HCEC 1CT (cell line): ENCODE data around the gene ZNF292.
A peak's percentile ranks its signal among the peaks of the same experiment; 100 is the strongest.
"Not testable (repeated sequence)": the region's sequence is repeated elsewhere in the genome, so short reads cannot be mapped to it uniquely, and the experiment has no call there.

Experiments used
- DNase-seq: peaks from one replicate; pipeline ENCODE4 v3.0.0-alpha.2; 2017

Gene ZNF292

DNA sequence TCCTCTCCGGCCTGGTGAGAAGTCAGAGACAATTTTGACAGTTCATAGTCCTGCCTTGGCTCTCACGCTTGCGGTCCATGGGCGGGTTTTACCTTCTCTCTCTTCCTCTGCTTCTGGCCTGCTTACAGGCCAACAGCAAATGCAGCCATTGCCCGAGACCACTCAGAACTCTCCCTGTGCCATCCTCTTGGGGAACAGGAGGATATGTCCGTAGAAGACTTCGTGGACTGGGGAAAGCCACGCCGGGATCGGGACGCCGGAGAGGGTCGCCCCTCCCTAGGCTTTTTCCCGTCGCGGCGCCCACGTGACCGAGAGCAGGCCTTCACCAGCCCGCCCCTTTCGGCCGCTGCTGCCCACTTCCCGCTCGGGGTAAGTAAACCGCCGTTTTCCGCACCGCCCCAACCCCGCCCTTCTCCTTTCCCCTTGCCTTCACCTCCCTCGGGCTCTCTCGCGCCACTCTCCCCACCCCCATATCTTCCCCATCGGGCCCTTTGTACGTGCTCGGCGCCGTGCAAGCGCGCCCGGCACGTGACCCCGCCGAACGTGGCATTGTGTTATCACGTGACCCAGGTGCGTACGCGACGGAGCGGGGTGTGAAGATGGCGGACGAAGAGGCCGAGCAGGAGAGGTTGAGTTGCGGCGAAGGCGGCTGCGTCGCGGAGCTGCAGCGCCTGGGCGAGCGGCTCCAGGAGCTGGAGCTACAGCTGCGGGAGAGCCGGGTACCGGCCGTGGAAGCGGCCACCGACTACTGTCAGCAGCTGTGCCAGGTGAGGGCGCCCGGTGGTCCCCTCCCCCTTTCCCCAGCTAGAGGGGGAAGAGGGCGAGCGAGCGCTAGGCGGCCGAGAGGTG is at the start of gene ZNF292:
Gene ZNF292, plus strand, starts transcription at position 573 of the 849 bp plus-strand sequence. Its CDS starts 27 bp downstream, at position 600.
- peak; percentile 96 for DNase-seq

DNA sequence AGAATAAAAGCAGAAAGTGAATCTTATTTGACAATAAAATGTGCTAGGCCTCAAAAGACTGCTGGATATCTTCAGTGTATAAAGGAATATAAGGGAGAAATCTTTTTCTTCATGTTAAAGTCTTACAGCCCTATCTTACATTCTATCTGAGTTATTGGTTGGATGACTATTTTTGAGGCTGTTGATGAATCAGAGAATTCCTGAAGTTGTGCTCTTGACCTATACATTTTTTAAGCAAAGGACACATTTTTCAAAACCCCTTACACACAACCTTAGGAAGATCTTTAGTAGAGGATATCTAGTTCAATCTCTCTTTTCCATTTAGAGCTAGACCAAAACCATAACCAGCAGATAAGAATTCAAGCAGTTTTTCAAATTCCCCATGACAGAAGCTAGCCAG is 49.5 kb upstream of the ZNF292 start:
- DNase-seq, result peak; percentile 77

DNA sequence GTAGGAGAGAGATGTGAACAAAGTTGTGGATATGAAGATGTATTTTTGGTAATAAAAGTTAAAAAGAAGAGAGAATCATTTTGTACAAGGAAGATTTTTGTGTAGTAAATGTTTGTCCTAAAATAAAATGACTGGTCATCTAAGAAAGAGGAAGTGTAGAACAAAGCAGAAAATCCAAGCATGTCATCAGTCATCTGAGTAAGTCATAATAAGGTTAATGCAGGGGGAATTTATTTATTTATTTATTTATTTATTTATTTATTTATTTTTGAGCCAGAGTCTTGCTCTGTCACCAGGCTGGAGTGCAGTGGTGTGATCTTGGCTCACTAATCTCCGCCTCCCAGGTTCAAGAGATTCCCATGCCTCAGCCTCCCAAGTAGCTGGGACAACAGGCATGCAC is 44.7 kb upstream of the ZNF292 start:
- no peak for DNase-seq

DNA sequence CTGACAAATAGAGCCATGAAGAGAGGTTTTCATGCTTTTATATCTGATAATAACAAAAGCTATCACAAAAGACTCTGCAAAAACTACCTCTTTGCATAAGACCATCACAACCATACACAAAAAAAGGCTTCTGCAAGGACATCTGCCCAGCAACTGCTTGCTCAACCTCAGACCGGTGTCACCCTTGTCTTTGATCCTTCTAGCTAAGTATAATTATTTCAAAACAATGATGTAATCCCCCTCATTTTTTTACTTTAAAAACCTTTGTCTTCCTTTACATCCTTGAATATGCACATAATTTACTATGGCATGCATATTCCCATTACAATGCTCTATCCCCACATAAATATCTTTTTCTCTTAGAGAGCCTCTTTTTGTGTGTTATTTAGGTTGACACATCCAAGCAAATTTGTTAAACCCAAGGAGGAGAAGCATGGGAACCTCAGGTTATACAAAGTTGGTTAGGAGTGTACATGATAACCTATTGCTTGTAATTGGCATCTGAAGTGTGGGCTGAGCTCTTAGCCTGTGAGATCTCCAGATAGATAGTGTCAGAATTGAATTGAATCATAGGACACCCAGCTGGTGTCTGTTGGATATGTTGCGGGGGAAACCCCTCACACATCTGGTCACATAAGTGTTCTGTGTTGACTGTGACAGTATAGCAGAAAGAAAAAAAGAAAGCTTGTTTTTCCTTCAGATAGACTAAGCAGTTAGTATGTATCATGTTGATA is 39.8 kb upstream of the ZNF292 start:
- DNase-seq, result no peak

DNA sequence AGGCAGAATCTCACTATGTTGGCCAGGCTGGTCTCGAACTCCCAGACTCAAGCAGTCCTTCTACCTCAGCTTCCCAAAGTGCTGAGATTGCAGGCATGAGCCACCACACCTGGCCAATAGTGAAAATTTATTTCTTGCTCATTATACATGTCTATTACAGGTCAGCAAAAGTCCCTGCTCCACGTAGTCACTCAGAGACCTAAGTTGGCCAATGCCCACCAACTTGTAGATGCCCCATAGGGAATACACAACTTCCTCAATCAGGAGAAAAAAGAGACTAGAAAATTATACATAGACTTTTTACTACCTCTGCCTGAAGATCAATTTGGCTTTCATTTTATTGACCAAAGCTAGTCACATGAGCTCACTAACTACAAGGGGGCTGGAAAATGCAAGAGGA is 38.4 kb upstream of the ZNF292 start:
- no peak for DNase-seq

DNA sequence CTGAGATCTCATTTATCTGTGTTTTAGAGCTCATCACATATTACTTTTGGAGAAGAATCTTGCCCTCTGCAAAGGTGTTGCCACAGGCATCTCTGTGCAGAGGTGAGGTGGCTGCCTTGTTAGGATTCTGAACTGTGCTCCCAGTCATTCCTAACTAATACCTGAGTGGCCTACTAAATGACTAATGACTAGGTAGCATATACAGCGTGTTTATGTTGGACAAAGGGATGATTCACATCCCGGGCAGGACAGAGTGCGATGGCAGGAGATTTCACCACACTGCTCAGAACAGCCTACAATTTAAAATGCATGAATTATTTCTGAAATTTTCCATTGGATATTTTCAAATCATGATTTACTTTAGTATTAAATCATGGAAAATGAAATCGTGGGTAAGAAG is 37.3 kb upstream of the ZNF292 start:
- DNase-seq, result peak; percentile 37

DNA sequence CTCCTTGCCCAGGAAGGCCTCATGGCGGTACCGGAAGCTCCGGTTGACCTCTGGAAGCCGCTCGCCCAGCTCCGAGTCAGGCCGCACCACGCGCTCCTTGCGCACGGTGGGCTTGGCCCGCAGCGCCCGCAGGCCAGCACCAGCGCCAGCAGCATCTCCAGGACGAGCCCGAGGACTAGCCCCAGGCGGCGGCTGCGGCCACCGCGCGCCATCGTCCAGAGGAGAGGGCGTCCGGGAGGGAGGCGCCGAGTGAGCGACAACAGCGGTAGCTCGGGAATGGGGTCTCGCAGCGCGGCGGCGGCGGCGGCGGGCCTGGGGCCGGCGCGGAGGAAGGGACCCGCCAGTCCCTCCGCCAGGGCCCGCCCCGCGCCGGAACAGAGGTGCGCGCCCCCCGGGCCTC is 32.9 kb upstream of the ZNF292 start:
- DNase-seq, result no peak

DNA sequence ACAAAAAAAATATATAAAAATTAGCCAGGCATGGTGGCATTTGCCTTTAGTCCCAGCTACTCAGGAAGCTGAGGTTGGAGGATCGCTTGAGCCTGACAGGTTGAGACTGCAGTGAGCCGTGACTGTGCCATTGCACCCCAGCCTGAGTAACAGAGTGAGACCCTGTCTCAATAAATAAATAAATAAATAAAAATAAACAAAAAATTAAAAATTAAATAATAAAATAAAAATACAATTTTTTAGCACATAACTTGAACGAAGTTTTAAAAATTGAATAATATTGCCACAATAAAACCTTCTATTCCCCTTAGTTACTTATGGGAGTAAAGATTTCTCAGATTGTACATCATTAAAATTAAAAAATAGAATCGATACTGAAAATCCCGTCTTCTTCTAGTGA is 31.3 kb upstream of the ZNF292 start:
- DNase-seq, result no peak

DNA sequence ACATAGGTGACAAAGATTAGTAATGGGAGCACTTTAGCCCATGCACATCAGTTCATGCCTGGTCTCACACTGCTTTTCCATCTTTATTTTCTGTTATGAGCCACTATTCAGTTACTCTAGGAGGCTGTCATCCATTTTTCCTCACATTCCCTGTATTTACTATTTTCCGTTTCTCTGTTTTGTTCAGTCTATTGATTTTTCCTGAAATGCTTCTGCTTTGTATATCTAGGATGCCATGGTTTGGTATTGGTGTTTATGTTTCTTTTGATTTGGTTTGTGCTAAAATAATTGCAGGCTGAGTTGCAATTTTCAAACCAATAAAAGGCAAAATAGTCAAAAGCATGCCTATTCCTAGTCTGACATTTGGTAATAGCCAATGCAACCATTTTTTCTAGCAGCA is 28.9 kb upstream of the ZNF292 start:
- DNase-seq, result no peak

DNA sequence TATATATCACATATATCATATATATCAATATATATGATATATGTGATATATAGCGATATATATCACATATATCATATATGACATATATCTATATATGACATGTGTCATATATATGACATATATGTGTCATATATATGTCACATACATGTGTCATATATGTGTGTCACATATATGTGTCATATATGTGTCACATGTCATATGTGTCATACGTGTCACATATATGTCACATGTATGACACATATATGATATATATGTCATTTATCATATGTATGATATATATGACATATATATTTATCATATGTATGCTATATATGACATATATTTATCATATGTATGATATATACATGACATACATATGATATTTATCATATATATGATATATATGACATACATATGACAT is 27.6 kb upstream of the ZNF292 start:
- no peak for DNase-seq

DNA sequence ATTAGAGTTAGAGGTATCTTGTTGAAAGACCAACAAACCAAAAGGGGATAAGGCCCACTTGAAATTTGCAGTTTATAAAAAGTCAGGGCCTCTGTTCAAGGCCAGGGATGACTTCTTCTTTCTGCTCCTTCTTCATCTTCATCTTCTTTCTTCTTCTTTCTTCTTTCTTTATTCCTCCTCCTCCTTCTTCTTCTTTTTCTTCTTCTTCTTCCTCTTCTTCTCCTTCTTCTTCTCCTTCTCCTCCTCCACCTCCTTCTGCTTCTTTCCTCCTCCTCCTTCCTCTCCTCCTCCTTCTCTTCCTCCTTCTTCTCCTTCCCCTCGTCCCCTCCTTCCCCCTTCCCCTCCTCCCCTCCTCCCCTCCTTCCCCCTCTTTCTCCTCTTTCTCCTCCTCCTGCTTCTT is 18.4 kb upstream of the ZNF292 start:
- DNase-seq, result no peak

DNA sequence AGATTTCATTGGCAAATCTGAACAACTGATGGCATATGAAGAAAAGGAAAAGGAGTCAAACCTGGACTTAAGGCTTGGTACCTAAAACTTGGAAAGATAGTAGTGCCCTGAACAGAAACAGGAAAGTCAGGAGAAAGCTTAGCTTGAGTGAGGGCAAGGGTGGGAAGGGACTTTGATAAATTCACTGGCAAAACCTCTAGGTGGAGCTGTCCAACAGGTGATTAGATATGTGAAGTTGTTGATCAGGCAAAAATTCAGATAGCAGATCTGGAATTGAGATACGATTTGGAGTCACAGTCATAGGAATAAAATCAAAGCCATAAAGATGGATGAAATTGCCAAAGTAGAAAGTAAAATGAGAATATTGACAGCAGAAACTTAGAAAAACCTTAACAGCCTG is 16.1 kb upstream of the ZNF292 start:
- peak; percentile 47 for DNase-seq

DNA sequence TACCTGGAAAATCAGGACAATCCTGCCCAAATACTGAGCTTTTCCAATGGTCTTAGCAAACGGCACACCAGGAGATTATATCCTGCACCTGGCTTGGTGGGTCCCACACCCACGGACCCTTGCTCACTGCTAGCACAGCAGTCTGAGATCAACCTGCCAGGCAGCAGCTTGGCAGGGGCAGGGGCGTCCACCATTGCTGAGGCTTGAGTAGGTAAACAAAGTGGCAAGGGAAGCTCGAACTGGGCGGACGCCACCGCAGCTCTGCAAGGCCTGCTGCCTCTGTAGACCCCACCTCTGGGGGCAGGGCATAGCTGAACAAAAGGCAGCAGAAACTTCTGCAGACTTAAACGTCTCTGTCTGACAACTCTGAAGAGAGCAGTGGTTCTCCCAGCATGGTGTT is 15.4 kb upstream of the ZNF292 start:
- not testable (repeated sequence) for DNase-seq

DNA sequence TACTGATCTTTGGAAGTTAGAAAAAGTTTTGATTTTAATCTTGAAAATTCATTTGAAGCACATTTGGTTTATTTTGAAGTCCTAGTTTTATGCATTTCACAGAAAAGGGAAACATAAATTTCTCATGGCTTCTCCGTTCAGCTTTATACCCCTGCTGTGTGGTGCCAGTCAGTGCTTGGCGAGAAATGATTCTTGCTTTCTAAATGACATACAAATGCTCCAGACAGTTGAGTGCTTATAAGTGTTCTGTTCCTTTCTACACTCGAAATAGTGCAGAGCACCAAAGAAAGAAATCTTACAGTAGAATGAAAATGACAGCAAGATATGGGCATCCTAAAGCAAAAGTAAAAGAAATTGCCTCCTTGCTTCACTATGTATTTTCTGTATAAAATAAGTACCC is 9.0 kb upstream of the ZNF292 start:
- no peak for DNase-seq

DNA sequence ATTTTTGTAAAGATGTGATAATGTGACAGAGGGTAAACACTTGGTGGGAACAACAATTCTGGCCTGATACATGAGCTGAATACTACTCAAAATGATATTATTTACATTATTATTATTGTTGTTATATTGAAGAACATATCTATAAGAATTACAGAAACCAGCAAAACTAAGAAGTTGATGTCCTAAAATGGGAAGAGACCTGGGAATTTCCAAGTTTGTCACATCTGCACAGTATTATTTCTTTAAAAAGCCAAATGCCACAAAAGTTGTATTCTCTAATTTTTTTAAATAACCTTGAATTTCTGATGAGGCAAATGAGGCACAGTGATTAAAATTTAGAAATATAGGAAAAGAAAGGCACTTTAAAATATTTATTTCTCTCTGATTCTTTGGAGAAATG is 5.0 kb upstream of the ZNF292 start:
- DNase-seq, result no peak

DNA sequence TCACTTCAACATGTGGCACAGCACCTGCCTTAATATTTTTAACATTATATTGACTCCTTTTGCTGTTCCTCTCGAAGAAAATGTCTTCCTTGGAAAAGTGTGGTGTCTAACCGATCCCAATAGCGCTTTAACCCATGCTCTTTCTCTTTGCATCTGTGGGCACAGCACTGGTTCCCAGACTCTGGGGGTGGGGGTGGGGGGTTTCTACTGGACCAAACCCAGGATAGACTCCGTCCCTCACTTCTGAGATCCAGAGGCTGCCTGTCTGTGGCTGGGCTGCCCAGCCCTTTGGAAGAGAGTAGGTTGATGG is 3.9 kb upstream of the ZNF292 start:
- no peak for DNase-seq

DNA sequence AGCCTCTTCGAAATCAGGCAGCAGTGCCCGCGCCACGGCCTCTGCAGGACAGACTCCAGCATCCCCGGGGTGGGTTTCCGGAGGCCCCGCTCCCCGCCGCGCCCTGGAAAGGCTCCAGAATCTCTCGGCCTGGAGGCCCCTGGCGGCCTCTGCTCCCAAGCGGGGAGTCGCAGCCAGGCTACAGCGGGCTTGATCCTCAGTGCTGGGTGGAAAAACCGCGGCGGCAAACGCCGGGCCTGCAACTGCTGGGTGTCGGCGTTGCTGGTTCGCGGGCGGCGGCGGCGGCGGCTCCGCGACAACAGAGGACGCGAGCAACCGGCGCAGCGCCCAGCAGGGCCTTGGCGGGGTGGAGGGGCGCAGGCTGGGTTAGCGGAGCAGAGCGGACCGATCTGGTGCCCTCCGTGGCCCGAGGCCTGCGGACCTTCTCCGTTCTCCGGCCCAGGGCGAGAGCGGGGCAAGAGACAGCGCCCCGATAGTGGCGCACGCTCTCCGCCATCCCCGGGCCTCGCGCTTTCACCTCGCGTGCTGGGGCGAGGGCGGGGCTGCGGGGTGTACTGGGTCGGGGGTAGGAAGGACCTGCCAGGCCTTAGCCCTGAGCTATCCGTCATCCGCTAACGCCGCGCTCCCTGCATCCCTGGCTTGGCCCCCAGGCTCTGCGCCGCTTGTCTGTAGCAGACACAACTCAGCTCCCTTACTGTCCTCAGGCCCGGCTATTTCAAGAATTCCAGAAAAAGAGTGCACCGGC is 3.4 kb upstream of the ZNF292 start:
- peak; percentile 26 for DNase-seq

DNA sequence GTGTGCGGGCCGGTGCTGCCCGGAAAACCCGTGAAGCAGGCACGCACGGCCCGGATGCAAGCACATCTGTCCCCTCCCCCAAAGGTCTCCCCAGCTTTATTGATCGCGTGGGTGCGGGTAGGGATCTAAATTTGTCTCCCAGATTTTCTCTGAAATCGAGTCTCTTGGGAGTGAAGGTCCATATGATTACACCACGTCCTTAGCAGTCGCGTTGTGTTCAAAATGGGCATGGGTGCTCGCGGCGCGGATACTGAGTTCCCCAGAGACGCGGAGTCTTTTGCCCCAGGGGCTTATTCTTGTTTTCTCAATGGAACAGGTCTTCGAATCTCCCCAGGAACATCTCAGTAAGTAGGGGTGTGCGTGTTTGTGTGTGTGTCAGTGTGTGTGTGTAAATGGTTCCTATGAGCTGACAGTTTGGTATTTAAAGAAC is 2.8 kb upstream of the ZNF292 start:
- no peak for DNase-seq

DNA sequence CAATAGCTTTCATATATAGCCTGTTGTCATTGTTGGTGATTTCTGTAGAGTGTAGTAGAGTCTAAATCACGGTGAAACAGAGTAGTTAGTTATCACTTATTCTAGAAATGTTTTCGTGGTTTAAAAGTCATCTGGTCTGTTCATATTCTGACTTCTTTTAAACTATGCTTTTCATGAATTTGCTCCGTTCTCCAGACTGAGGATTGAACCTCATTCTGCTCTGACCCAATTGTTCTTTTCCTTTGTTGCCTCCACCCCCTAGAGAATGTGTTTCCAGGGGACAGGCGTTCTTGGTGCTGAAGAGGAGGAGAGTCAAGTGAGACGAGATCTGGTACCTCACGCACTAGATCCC is 748 bp upstream of the ZNF292 start:
- DNase-seq, result peak; percentile 82

DNA sequence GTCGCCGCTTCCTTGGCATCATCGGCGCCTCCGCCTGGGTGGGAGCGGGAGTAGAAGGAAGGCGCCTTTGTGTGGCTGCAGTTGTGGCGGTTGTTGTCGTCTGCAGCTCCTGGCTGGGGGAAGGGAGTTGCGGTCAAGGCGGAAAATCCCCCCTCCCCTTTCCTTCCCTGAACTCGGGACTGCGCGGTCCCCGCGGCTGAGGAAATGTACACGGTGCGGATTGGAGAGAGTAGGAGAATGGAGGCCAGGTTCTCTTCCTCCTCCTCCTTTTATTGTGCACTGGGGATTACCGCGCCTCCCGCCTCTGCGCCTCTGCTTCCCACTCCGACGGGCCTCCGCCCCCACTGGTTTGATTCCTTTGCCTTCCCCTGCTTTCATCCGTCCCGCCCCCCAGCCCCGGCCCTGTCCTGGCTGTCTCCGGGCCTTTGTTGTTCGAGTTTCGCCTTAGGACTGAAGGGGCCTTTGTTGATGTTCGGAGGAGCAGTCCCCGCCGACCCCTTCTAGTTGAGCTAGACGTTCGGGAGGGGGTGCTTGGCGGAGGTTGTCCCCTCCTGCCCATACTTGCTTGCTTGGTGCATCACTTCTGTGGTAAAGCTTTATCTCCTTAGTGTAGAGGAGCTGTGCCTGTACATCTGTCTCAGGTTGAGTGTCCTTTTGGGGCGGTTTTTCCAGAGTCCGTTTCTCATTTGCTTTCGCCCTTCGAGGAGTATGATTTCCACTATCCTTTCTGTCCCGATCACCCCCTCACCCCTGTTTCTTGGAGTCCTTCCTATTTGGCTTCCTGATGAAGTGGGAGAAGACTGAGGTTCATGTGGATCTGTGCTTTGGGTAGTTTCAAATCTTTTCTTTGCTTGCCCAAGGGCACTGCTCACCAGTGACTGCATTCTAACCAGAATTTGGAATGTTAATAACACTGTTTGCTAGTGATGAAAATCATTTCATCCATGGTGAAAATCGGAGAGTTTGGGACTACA is 764 bp downstream of the ZNF292 start:
- peak; percentile 50 for DNase-seq

DNA sequence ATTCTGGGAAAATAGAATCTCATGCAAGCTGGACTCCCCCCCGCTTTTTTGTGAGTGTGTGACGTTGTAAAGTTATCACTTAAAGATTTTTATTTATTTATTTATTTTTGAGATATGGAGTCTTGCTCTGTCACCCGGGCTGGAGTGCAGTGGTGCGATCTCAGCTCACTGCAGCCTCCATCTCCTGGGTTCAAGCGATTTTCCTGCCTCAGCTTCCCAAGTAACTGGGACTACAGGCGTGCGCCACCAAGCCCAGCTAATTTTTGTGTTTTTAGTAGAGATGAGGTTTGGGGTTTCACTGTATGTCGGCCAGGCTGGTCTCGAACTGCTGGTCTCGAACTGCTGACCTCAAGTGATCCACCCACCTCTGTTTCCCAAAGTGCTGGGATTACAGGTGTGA is 2.2 kb downstream of the ZNF292 start:
- DNase-seq, result not testable (repeated sequence)

DNA sequence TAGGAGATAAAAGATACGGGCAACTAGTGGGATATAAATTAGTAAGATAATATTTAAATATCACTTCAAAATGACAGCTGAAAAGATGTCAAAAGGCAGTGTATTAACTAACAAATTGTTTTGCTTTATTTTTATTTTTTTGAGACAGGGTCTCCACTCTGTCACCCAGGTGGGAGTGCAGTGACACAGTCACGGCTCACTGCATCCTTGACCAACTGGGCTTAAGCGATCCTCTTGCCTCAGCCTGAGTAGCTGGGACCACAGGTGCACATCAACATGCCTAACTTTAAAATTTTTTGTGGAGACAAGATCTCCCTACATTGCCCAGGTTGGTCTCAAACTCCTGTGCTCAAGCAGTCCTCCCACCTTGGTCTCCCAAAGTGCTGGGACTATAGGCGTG is 5.9 kb downstream of the ZNF292 start:
- DNase-seq, result no peak

DNA sequence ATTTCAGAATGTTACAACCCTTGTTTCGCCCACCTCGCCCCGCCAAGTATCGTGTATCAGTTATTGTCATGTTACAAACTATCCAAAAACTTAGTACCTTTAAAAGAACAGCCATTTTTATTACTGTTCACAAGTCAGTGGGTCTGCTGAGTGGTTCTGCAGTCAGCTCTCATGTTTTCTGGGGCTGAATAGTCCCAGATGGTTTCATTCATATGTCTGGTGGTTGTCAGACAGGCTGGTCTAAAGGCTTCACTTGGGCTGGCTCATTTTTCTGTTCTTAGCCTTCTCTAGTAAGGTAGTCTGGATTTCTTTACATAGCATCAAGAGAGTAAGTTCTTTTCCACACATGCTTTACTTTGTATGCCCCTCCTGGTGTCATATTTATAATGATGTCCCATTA is 8.6 kb downstream of the ZNF292 start:
- no peak for DNase-seq
